ENCODE results near the gene ARL6.

GRCh38 chr3:97720417-97720816, 44.1 kb upstream of the ARL6 start:
- TF ChIP-seq CTCF (IDR thresholded peaks at IDR 0.05) = no peak
- no peak for TF ChIP-seq EP300 (IDR thresholded peaks at IDR 0.05; ENCODE audit: low read depth)
- TF ChIP-seq POLR2AphosphoS5 (IDR thresholded peaks at IDR 0.05) = no peak
